H1 (cell line): Measurements from ENCODE around the gene CCSAP. TPM values are rescaled to one million over a fixed set of nuclear protein-coding genes. Genes with fewer than 3 reads are reported as not detected.

ENCODE experiments used
- CTCF ChIA-PET: fragments of 300-600 bp; sonication (Branson Sonifier 250); formaldehyde crosslinking; loops from one replicate; lab custom pipeline; 2021; ENCODE audit not compliant: partially characterized antibody; lab: Charles Lee
- POLR2A ChIA-PET: fragments of 300-600 bp; sonication (Branson Sonifier 250); formaldehyde crosslinking; loops from one replicate; lab custom pipeline; 2021; ENCODE audit warnings: inconsistent platforms; ENCODE audit not compliant: partially characterized antibody; lab: Charles Lee
- DNase-seq, 2 experiments: peaks; one replicate each; pipeline versions ENCODE4 v3.0.0 to v3.0.0-alpha.2; 2010 to 2022; ENCODE audit warnings: low spot score in 2 of 2, low read depth in 1 of 2, mixed read lengths in 1 of 2
- FAIRE-seq: peaks from 2 replicates; lab custom pipeline; 2011; peaks lifted over from hg19 to GRCh38; lab: Jason Lieb, UNC
- H2AFZ ChIP-seq: 2 replicates; pipeline ENCODE4 v1.8.1; 2012; ENCODE audit warnings: low read length, inconsistent platforms
- H2AK5ac ChIP-seq: 2 replicates; pipeline ENCODE4 v1.6.1; 2013; ENCODE audit warnings: low read depth, low read length
- H2BK120ac ChIP-seq: replicated peaks from 2 replicates; pipeline ENCODE3; 2013; ENCODE audit warnings: low read depth, low read length, inconsistent platforms
- H2BK12ac ChIP-seq: 2 replicates; pipeline ENCODE4 v1.6.1; 2013; ENCODE audit warnings: low read depth, low read length
- H2BK15ac ChIP-seq: 2 replicates; pipeline ENCODE4 v1.6.1; 2013; ENCODE audit warnings: low read length
- H2BK20ac ChIP-seq: 2 replicates; pipeline ENCODE4 v1.6.1; 2013; ENCODE audit warnings: low read length
- H2BK5ac ChIP-seq: 2 replicates; pipeline ENCODE4 v1.6.1; 2013; ENCODE audit warnings: low read depth, low read length
- H3K14ac ChIP-seq: 2 replicates; pipeline ENCODE4 v1.6.1; 2013; ENCODE audit warnings: inconsistent platforms; ENCODE audit not compliant: insufficient read length
- H3K18ac ChIP-seq: 2 replicates; pipeline ENCODE4 v1.6.1; 2013; ENCODE audit warnings: low read length; ENCODE audit errors: extremely low read depth
- H3K23ac ChIP-seq: 2 replicates; pipeline ENCODE4 v1.6.1; 2013; ENCODE audit warnings: inconsistent platforms; ENCODE audit not compliant: insufficient read length
- H3K23me2 ChIP-seq: 2 replicates; pipeline ENCODE4 v1.6.1; 2013; ENCODE audit warnings: low read depth, low read length
- H3K27ac ChIP-seq: 2 replicates; pipeline ENCODE4 v1.6.1; 2011; ENCODE audit warnings: low read depth, low read length, inconsistent platforms
- H3K27me3 ChIP-seq, 4 experiments: replicated peaks in 1 of 4; 1 replicate in 1 of 4; 2 replicates in 3 of 4; pipeline versions ENCODE4 v1.6.1 to v1.8.1; 2011 to 2013; ENCODE audit warnings: low read length in 3 of 4, mild to moderate bottlenecking in 3 of 4, inconsistent platforms in 2 of 4, mixed read lengths in 2 of 4, moderate library complexity in 1 of 4; ENCODE audit not compliant: control insufficient read depth in 3 of 4, insufficient read depth in 3 of 4; ENCODE audit errors: extremely low read depth in 1 of 4
- H3K36me3 ChIP-seq, 4 experiments: 2 replicates each; pipeline versions ENCODE4 v1.6.1 to v1.8.1; 2011 to 2013; ENCODE audit warnings: mild to moderate bottlenecking in 4 of 4, low read length in 3 of 4, moderate library complexity in 2 of 4, control low read depth in 1 of 4, inconsistent platforms in 1 of 4; ENCODE audit not compliant: insufficient read depth in 4 of 4, control insufficient read depth in 2 of 4
- H3K4ac ChIP-seq: replicated peaks from 2 replicates; pipeline ENCODE3; 2013; ENCODE audit warnings: low read length, low read depth, mixed read lengths, inconsistent platforms; ENCODE audit not compliant: insufficient read length
- H3K4me1 ChIP-seq, 4 experiments: replicated peaks in 1 of 4; 1 replicate in 1 of 4; 2 replicates in 3 of 4; pipeline versions ENCODE4 v1.6.1 to v1.8.1; 2011 to 2013; ENCODE audit warnings: low read length in 3 of 4, inconsistent platforms in 2 of 4, mixed read lengths in 1 of 4; ENCODE audit not compliant: insufficient read depth in 4 of 4, control insufficient read depth in 3 of 4
- H3K4me2 ChIP-seq, 2 experiments: 2 replicates each; pipeline versions ENCODE4 v1.6.1 to v1.8.1; 2011 to 2013; ENCODE audit warnings: low read depth in 2 of 2, low read length in 2 of 2, control low read depth in 1 of 2, inconsistent platforms in 1 of 2, mild to moderate bottlenecking in 1 of 2; ENCODE audit not compliant: insufficient read depth in 1 of 2
- H3K4me3 ChIP-seq, 4 experiments: fragments of 200-600, 300-600 bp in 1 of 4; sonication (generic), shearing (Covaris generic), sonication (Bioruptor Twin) in 1 of 4; 2 replicates each; pipeline versions ENCODE4 v1.5.1 to v1.8.1; 2011 to 2016; ENCODE audit warnings: low read length in 4 of 4, low read depth in 3 of 4, control low read depth in 2 of 4, inconsistent platforms in 2 of 4, mild to moderate bottlenecking in 2 of 4, mixed read lengths in 1 of 4, moderate library complexity in 1 of 4; ENCODE audit not compliant: insufficient read depth in 2 of 4; ENCODE audit errors: extremely low read depth in 1 of 4
- H3K56ac ChIP-seq: replicated peaks from 2 replicates; pipeline ENCODE3; 2013; ENCODE audit warnings: low read depth, mild to moderate bottlenecking, mixed read lengths, low read length, inconsistent platforms; ENCODE audit not compliant: insufficient read length
- H3K79me1 ChIP-seq: 2 replicates; pipeline ENCODE4 v1.6.1; 2013; ENCODE audit warnings: low read depth, low read length, control low read depth
- H3K79me2 ChIP-seq, 2 experiments: 2 replicates each; pipeline versions ENCODE4 v1.6.1 to v1.8.1; 2012 to 2013; ENCODE audit warnings: low read length in 2 of 2, mild to moderate bottlenecking in 2 of 2, inconsistent platforms in 1 of 2; ENCODE audit not compliant: insufficient read depth in 2 of 2, control insufficient read depth in 1 of 2
- H3K9ac ChIP-seq, 4 experiments: replicated peaks in 1 of 4; 1 replicate in 1 of 4; 2 replicates in 3 of 4; pipeline versions ENCODE4 v1.6.1 to v1.8.1; 2011 to 2013; ENCODE audit warnings: low read depth in 3 of 4, low read length in 3 of 4, control low read depth in 2 of 4, mild to moderate bottlenecking in 2 of 4, moderate library complexity in 2 of 4, inconsistent platforms in 1 of 4; ENCODE audit errors: extremely low read depth in 1 of 4
- H3K9me3 ChIP-seq, 2 experiments: 2 replicates each; pipeline versions ENCODE4 v1.6.1 to v1.8.1; 2012 to 2013; ENCODE audit warnings: mild to moderate bottlenecking in 2 of 2, moderate library complexity in 2 of 2, control low read depth in 1 of 2, inconsistent platforms in 1 of 2, low read depth in 1 of 2, low read length in 1 of 2, mixed read lengths in 1 of 2; ENCODE audit not compliant: insufficient read depth in 2 of 2
- H4K20me1 ChIP-seq, 2 experiments: replicated peaks in 1 of 2; 2 replicates each; pipeline versions ENCODE3 to v1.8.1; 2011 to 2013; ENCODE audit warnings: inconsistent platforms in 2 of 2, low read length in 2 of 2, mild to moderate bottlenecking in 1 of 2; ENCODE audit not compliant: insufficient read depth in 2 of 2, control insufficient read depth in 1 of 2
- H4K5ac ChIP-seq: 2 replicates; pipeline ENCODE4 v1.6.1; 2013; ENCODE audit warnings: low read length, low read depth, mixed read lengths, inconsistent platforms; ENCODE audit not compliant: insufficient read length
- H4K8ac ChIP-seq: 2 replicates; pipeline ENCODE4 v1.8.0; 2013; ENCODE audit warnings: mild to moderate bottlenecking, moderate library complexity, low read length, inconsistent platforms; ENCODE audit not compliant: insufficient read depth; ENCODE audit errors: extremely low read depth
- H4K91ac ChIP-seq: replicated peaks from 2 replicates; pipeline ENCODE3; 2013; ENCODE audit warnings: low read length, mixed read lengths, inconsistent platforms; ENCODE audit not compliant: insufficient read length
- CBX5 ChIP-seq: fragments of 300-800, 300-1000 bp; sonication (generic); IDR thresholded peaks from 2 replicates; pipeline ENCODE4 v1.7.1; 2016; ENCODE audit warnings: antibody characterized with exemption, low read length, low read depth
- CEBPB ChIP-seq: IDR thresholded peaks from 2 replicates; pipeline ENCODE4 v1.6.1; 2012; ENCODE audit warnings: low read depth, low read length
- EGR1 ChIP-seq: IDR thresholded peaks from 2 replicates; pipeline ENCODE4 v1.6.1; 2011; ENCODE audit warnings: low read depth, low read length, borderline replicate concordance
- NANOG ChIP-seq: IDR thresholded peaks from 2 replicates; pipeline ENCODE4 v1.6.1; 2011; ENCODE audit warnings: low read length, low read depth, mild to moderate bottlenecking, inconsistent platforms; ENCODE audit not compliant: insufficient read depth, poor library complexity, severe bottlenecking
- PHF8 ChIP-seq: fragments of 200-600 bp; sonication (generic); conservative IDR thresholded peaks from 2 replicates; pipeline ENCODE4 v1.7.1; 2012; ENCODE audit warnings: low read depth, mild to moderate bottlenecking, inconsistent platforms, low read length, moderate library complexity
- POU5F1 ChIP-seq: IDR thresholded peaks from 2 replicates; pipeline ENCODE4 v1.6.1; 2011; ENCODE audit warnings: low read depth, mild to moderate bottlenecking, low read length, moderate library complexity
- RBBP5 ChIP-seq: IDR thresholded peaks from 2 replicates; pipeline ENCODE4 v1.7.1; 2012; ENCODE audit warnings: low read depth, mild to moderate bottlenecking, inconsistent platforms, low read length, moderate library complexity, borderline replicate concordance
- RXRA ChIP-seq: IDR thresholded peaks from 2 replicates; pipeline ENCODE4 v1.6.1; 2011; ENCODE audit warnings: low read depth, mild to moderate bottlenecking, low read length, moderate library complexity; ENCODE audit not compliant: insufficient read depth
- SIX5 ChIP-seq: IDR thresholded peaks from 2 replicates; pipeline ENCODE4 v1.6.1; 2011; ENCODE audit warnings: mild to moderate bottlenecking, low read depth, low read length
- SP1 ChIP-seq: IDR thresholded peaks from 2 replicates; pipeline ENCODE4 v1.6.1; 2011; ENCODE audit warnings: low read depth, low read length
- TCF12 ChIP-seq: IDR thresholded peaks from 2 replicates; pipeline ENCODE4 v1.6.1; 2011; ENCODE audit warnings: low read depth, mild to moderate bottlenecking, low read length
- USF2 ChIP-seq: IDR thresholded peaks from 2 replicates; pipeline ENCODE4 v1.6.1; 2011; ENCODE audit warnings: low read length, improper control_type of control experiment
- WGBS, 2 experiments: shearing (Covaris generic) in 1 of 2; methylation state at CpG; one replicate each; pipeline versions ENCODE4 v1.1.6 to v1.1.7; 2013 to 2015; ENCODE audit warnings: low lambda C conversion rate in 2 of 2, mixed read lengths in 2 of 2, inconsistent platforms in 1 of 2, low coverage in 1 of 2, missing lambda C conversion rate in 1 of 2; ENCODE audit not compliant: insufficient replicate concordance in 2 of 2, insufficient coverage in 1 of 2, insufficient read length in 1 of 2; ENCODE audit errors: extremely low coverage in 1 of 2, missing lambda C conversion rate in 1 of 2; 5-methylcytosine and 5-hydroxymethylcytosine counted together
- polyA plus RNA-seq, 7 experiments: library from polyadenylated mRNA; depleted of rRNA in 3 of 7; stranded (reverse) in 5 of 7; unstranded in 2 of 7; fragments of >200 nt in 5 of 7; fragments of 200-250 nt in 2 of 7; gene quantifications; 1 replicate in 5 of 7; 2 replicates in 1 of 7; 4 replicates in 1 of 7; pipeline versions ENCODE4 v1.2.1 to v1.2.3, GENCODE V29; 2011 to 2013; ENCODE audit warnings: missing spikeins in 2 of 7, mixed read lengths in 2 of 7
- total RNA-seq: library from RNA; stranded (reverse); fragmentation: NEBNext Ultra II Directional; extraction: Animal tissue kit (Norgen Biotek cat#: 25700); gene quantifications from 2 replicates; pipeline ENCODE4 v1.2.1, GENCODE V29; 2021

The CCSAP gene
- total and polyA plus RNA-seq, 2 of the 8 experiments (the other 6 are each of a cell fraction or from before 2014, with no cell fraction given) = 3.5 to 17.2 TPM

GRCh38 chr1:229328598-229329362 lies 14.1 kb downstream of the CCSAP start:
- peaks cover 4% of the 10 kb centered on the region; the same call in 1 of the 2 replicates for H3K79me1 ChIP-seq
- no peak overlapping the region for H3K27ac ChIP-seq
- H4K20me1 ChIP-seq = no peaks in the 10 kb centered on the region
- ChIA-PET POLR2A (no interaction called here), CTCF (no interaction called here)
- H3K23ac ChIP-seq = no peak overlapping the region
- H4K91ac ChIP-seq = no peak overlapping the region
- no peak overlapping the region for H2BK12ac ChIP-seq
- H3K4me3 ChIP-seq = no peak overlapping the region
- H3K4me1 ChIP-seq = 0 out of 7 replicates have a peak, but pooled peaks cover 0 to 3% (median 0%) of the 10 kb centered on the region in 4 experiments
- H3K36me3 ChIP-seq = peaks cover 3 to 23% (median 4%) of the 10 kb centered on the region in 4 experiments; a peak in 4 of 8 replicates
- H3K79me2 ChIP-seq = peaks cover 0 to 25% of the 10 kb centered on the region in 2 experiments; a peak in 1 of 4 replicates
- no peaks in the 10 kb centered on the region for H3K23me2 ChIP-seq
- no peak overlapping the region for H3K9ac ChIP-seq
- H3K18ac ChIP-seq = no peak overlapping the region
- no peak overlapping the region for H2BK15ac ChIP-seq
- no peak overlapping the region for H4K8ac ChIP-seq
- H3K14ac ChIP-seq = no peak overlapping the region
- no peak overlapping the region for H2BK120ac ChIP-seq
- DNase-seq (no peak), FAIRE-seq (no peak)
- no peak overlapping the region for H2BK5ac ChIP-seq
- no peak overlapping the region for H2AK5ac ChIP-seq
- no peaks in the 10 kb centered on the region for H3K9me3 ChIP-seq
- H3K56ac ChIP-seq = no peak overlapping the region
- no peak overlapping the region for H3K4me2 ChIP-seq
- H4K5ac ChIP-seq = no peak overlapping the region
- H2BK20ac ChIP-seq = no peak overlapping the region
- no peak overlapping the region for H2AFZ ChIP-seq
- WGBS, 2 experiments = 84% methylated on average over 7 of the region's 7 CpGs; no CpG with 5 or more reads in 1 of the 2 experiments
- H3K27me3 ChIP-seq = no peaks in the 10 kb centered on the region
- H3K4ac ChIP-seq = no peak overlapping the region
- TF ChIP-seq SP1 (no peak), RBBP5 (no peak), EGR1 (no peak), CBX5 (no peak), TCF12 (no peak), USF2 (no peak), SIX5 (no peak), RXRA (no peak), NANOG (no peak), POU5F1 (no peak), CEBPB (no peak), PHF8 (no peak)
